ENCODE measurements around the gene CELSR1. TPM values are rescaled to one million over a fixed set of nuclear protein-coding genes. Genes with fewer than 3 reads are reported as not detected.

CELSR1 gene
- total RNA-seq, 3 donors from 2014 or later (not counting 1 experiment from before 2014, with no cell fraction given) = 0.89 to 3.9 (median 1.9) TPM

DNA sequence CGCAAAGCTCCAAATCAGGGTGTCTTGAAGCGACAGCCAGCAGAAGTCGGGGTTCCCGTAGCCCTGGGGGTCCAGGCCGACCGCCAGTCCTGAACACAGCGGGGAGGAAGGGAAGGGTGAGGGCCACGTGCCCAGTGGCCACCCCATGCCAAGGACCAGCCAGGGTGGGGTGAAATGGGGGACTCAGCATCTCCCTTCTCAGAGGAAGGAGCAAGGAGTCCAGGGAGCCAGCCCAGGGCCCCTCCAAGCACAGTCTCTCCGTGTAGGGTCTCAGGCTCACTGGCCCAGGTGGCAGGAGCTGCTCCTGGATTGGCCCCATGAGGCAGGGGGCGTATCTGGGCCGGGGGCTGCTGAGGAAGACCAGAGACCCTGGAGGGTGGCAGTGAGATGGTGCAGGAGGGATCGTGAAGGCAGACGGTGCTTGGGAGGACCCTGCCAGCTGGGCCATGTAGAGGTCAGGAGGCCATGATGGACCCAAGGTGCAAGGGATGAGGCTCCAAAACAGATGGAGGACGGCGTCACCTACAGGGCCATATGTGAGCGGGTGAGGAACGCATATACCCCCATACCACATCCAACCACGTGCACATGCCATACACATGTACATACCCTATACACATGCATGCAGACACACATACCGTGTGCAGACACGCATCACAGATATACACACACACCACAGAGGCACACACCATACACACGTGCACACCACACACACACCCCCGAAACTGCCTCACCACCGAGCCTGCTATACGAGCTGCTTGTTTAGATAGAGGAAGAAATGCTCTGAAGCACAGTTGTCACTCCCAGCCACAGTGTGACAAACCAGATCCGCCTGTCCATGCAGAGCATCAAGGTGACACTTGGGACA is 167.5 kb downstream of the CELSR1 start:
- Histone ChIP-seq H3K36me3 (ENCODE audit: control insufficient read depth, insufficient read depth, low read length) (no peaks in the 10 kb centered on the region), H3K4me3 (ENCODE audit: low read length) (no peak overlapping the region), H3K27ac (ENCODE audit: low read length) (peak overlapping the region; percentile 86), H3K4me1 (ENCODE audit: control insufficient read depth, insufficient read depth, low read length) (peaks cover 89% of the 10 kb centered on the region), H3K9me3 (ENCODE audit: control insufficient read depth, insufficient read depth, low read length) (peaks cover 3% of the 10 kb centered on the region), H3K27me3 (ENCODE audit: control insufficient read depth, insufficient read depth, low read length) (no peaks in the 10 kb centered on the region)
- peak overlapping the region; percentile 90 to 92 for H3K27ac Mint-ChIP-seq
- peaks cover 0 to 5% of the 10 kb centered on the region in 2 donors for H3K27me3 Mint-ChIP-seq (ENCODE audit: low read depth in 2 of 2)
- DNase-seq = peak in 1 of 2 donors; percentile 30
- intact Hi-C loops (cut with micrococcal nuclease) = loop anchor here (2.0 kb wide), 2 partner anchors 35 to 63 kb away; no protein-coding TSS in a partner anchor
- H3K4me1 Mint-ChIP-seq = peaks cover 51 to 71% of the 10 kb centered on the region in 2 donors
- peak overlapping the region; percentile 66 for H3K4me3 Mint-ChIP-seq
- 74% methylated on average over 25 of the region's 25 CpGs for WGBS (ENCODE audit: insufficient coverage)
- H3K36me3 Mint-ChIP-seq = no peaks in the 10 kb centered on the region
- peak in 2 of 3 donors; percentile 6 to 28 for ATAC-seq
- TF ChIP-seq, protein P1, sequence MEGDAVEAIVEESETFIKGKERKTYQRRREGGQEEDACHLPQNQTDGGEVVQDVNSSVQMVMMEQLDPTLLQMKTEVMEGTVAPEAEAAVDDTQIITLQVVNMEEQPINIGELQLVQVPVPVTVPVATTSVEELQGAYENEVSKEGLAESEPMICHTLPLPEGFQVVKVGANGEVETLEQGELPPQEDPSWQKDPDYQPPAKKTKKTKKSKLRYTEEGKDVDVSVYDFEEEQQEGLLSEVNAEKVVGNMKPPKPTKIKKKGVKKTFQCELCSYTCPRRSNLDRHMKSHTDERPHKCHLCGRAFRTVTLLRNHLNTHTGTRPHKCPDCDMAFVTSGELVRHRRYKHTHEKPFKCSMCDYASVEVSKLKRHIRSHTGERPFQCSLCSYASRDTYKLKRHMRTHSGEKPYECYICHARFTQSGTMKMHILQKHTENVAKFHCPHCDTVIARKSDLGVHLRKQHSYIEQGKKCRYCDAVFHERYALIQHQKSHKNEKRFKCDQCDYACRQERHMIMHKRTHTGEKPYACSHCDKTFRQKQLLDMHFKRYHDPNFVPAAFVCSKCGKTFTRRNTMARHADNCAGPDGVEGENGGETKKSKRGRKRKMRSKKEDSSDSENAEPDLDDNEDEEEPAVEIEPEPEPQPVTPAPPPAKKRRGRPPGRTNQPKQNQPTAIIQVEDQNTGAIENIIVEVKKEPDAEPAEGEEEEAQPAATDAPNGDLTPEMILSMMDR (IDR thresholded peaks at IDR 0.05) = no peak
- peaks cover 0 to 5% of the 10 kb centered on the region in 2 donors for H3K9me3 Mint-ChIP-seq

DNA sequence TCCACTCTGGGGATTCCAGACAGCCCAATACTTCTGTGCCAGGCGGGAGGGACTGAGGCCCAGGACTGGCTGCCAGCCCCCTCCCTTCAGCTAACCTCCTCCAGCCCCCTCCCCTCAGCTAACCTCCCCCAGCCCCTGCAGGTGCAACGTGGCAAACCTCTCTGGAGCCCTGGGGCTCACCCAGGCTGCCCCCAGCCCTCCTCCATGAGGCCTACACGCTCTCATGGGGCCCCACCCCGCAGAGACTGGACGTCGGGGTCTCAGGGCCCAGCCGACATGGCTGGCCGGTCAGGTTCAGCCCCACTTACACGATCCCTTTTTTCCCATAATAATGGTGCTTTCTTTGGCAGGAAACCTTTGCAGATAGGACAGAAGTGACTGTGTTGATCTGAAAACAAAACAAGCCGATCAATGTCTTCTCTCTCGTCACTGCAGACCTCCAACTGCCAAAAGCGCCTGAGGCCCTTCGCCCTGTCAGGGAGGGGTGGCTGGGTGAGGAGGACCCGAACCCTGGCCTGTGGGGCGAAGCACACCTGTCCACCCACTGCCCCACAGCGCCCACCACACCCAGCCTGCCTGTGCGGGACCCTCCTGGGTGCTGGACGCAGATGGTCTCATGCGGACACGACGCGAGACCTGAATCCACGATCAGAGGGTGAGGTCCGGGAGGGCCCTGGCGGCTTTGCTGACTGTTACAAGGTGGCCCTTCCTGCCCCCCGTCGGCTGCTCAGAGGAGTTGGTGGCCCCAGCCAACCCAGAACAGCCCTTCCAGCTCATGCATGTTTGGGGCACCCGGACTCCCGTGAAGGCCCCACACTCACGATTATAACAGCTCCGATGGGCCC is 168.3 kb downstream of the CELSR1 start:
- peaks cover 0 to 5% of the 10 kb centered on the region in 2 donors for H3K9me3 Mint-ChIP-seq
- no peak overlapping the region for H3K4me3 ChIP-seq (ENCODE audit: low read length)
- ATAC-seq (no peak), DNase-seq (no peak)
- H3K4me1 ChIP-seq (ENCODE audit: control insufficient read depth, insufficient read depth, low read length) = peaks cover 80% of the 10 kb centered on the region
- H3K4me1 Mint-ChIP-seq = peaks cover 43 to 63% of the 10 kb centered on the region in 2 donors
- peaks cover 2% of the 10 kb centered on the region for H3K36me3 ChIP-seq (ENCODE audit: control insufficient read depth, insufficient read depth, low read length)
- H3K27me3 Mint-ChIP-seq (ENCODE audit: low read depth in 2 of 2) = peaks cover 0 to 5% of the 10 kb centered on the region in 2 donors
- TF ChIP-seq, protein P1 (IDR thresholded peaks at IDR 0.05) = no peak
- no peak overlapping the region for H3K4me3 Mint-ChIP-seq
- H3K36me3 Mint-ChIP-seq = no peaks in the 10 kb centered on the region
- no peaks in the 10 kb centered on the region for H3K9me3 ChIP-seq (ENCODE audit: control insufficient read depth, insufficient read depth, low read length)
- H3K27me3 ChIP-seq (ENCODE audit: control insufficient read depth, insufficient read depth, low read length) = no peaks in the 10 kb centered on the region
- intact Hi-C loops (cut with micrococcal nuclease) = no loop called here
- H3K27ac ChIP-seq (ENCODE audit: low read length) = no peak overlapping the region
- 95% methylated on average over 31 of the region's 31 CpGs for WGBS (ENCODE audit: insufficient coverage)
- peak overlapping the region in 1 of 2 donors; percentile 90 for H3K27ac Mint-ChIP-seq

DNA sequence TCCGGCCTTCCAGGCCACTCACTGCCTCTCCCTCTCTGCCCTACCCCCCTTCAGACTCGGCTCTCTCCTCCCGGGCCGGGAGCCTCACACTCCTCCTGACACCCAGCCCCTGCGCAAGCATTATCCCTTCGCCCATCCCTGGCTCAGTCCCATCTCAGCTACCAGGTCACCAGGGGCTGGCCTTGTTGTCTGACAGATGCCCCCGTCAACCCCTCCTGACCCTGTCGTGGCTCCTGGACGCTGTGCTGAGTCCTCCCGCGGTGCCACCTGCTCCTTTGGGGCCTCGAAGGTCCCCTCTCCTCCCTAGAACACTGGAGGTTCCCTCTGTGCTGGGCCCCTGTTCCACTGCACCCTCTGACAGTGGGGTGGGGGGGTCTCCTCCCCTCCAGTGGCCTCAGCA is 169.0 kb downstream of the CELSR1 start:
- ATAC-seq (no peak), DNase-seq (no peak)
- Mint-ChIP-seq H3K4me3 (no peak overlapping the region), H3K4me1 (peaks cover 38 to 57% of the 10 kb centered on the region in 2 donors), H3K36me3 (no peaks in the 10 kb centered on the region), H3K27ac (peak overlapping the region in 1 of 2 donors; percentile 51), H3K9me3 (peaks cover 0 to 5% of the 10 kb centered on the region in 2 donors), H3K27me3 (ENCODE audit: low read depth in 2 of 2) (peaks cover 0 to 5% of the 10 kb centered on the region in 2 donors)
- Histone ChIP-seq H3K4me1 (ENCODE audit: control insufficient read depth, insufficient read depth, low read length) (peaks cover 73% of the 10 kb centered on the region), H3K27me3 (ENCODE audit: control insufficient read depth, insufficient read depth, low read length) (no peaks in the 10 kb centered on the region), H3K36me3 (ENCODE audit: control insufficient read depth, insufficient read depth, low read length) (peaks cover 2% of the 10 kb centered on the region), H3K9me3 (ENCODE audit: control insufficient read depth, insufficient read depth, low read length) (no peaks in the 10 kb centered on the region), H3K4me3 (ENCODE audit: low read length) (no peak overlapping the region), H3K27ac (ENCODE audit: low read length) (no peak overlapping the region)
- intact Hi-C loops (cut with micrococcal nuclease) = no loop called here
- TF ChIP-seq, protein P1 (IDR thresholded peaks at IDR 0.05) = no peak
- WGBS (ENCODE audit: insufficient coverage) = 85% methylated on average over 12 of the region's 12 CpGs

All from natural killer cell (primary cell).